OCI-LY3 (cell line): ENCODE measurements around the gene TESMIN.

Experiments
- H2AFZ ChIP-seq: fragments of 200-600, 300-600 bp; shearing (Covaris generic); 2 replicates; pipeline ENCODE4 v1.6.0; 2014; ENCODE audit warnings: antibody characterized with exemption, low read depth, low read length
- H3K27ac ChIP-seq: fragments of 200-600, 300-600 bp; sonication (generic); 2 replicates; pipeline ENCODE4 v1.5.1; 2014; ENCODE audit warnings: mild to moderate bottlenecking, low read length, moderate library complexity, mixed read lengths
- H3K27me3 ChIP-seq: fragments of 200-600, 300-600 bp; sonication (generic); 2 replicates; pipeline ENCODE4 v1.6.1; 2014; ENCODE audit warnings: low read depth, low read length, mixed read lengths
- H3K36me3 ChIP-seq: fragments of 200-600, 300-600 bp; sonication (generic); replicated peaks from 2 replicates; pipeline ENCODE3; 2014; ENCODE audit warnings: low read depth, low read length, mixed read lengths
- H3K4me1 ChIP-seq: fragments of 300-600, 200-600 bp; sonication (generic); 2 replicates; pipeline ENCODE4 v1.6.1; 2014; ENCODE audit warnings: low read length, mixed read lengths
- H3K4me2 ChIP-seq: fragments of 200-600, 300-600 bp; sonication (generic); 2 replicates; pipeline ENCODE4 v1.6.1; 2014; ENCODE audit warnings: low read length, mixed read lengths
- H3K4me3 ChIP-seq: fragments of 300-600, 200-600 bp; sonication (generic); 2 replicates; pipeline ENCODE4 v1.5.1; 2014; ENCODE audit warnings: antibody characterized with exemption, mild to moderate bottlenecking, low read length, moderate library complexity
- H3K79me2 ChIP-seq: fragments of 300-600, 200-600 bp; shearing (Covaris generic); 2 replicates; pipeline ENCODE4 v1.6.1; 2014; ENCODE audit warnings: mild to moderate bottlenecking, low read length, mixed read lengths
- H3K9ac ChIP-seq: fragments of 300-600, 200-600 bp; shearing (Covaris generic); 2 replicates; pipeline ENCODE4 v1.6.0; 2014; ENCODE audit warnings: mild to moderate bottlenecking, low read length, moderate library complexity
- H3K9me3 ChIP-seq: fragments of 200-600, 300-600 bp; shearing (Covaris generic); 2 replicates; pipeline ENCODE4 v1.6.1; 2014; ENCODE audit warnings: low read length, mixed read lengths; ENCODE audit not compliant: insufficient read depth
- H4K20me1 ChIP-seq: fragments of 200-600, 300-600 bp; sonication (generic); 2 replicates; pipeline ENCODE4 v1.6.1; 2016; ENCODE audit warnings: low read length, mixed read lengths; ENCODE audit not compliant: insufficient read depth
- CTCF ChIP-seq: fragments of 200-600, 300-600 bp; sonication (generic); IDR thresholded peaks from 2 replicates; pipeline ENCODE4 v1.5.1; 2014; ENCODE audit warnings: antibody characterized with exemption, low read length, low read depth
- EZH2phosphoT487 ChIP-seq: fragments of 200-600 bp; shearing (Covaris generic); IDR thresholded peaks from 2 replicates; pipeline ENCODE4 v1.6.1; 2018; ENCODE audit warnings: antibody characterized with exemption, mixed run types, low read depth

The TESMIN gene

DNA sequence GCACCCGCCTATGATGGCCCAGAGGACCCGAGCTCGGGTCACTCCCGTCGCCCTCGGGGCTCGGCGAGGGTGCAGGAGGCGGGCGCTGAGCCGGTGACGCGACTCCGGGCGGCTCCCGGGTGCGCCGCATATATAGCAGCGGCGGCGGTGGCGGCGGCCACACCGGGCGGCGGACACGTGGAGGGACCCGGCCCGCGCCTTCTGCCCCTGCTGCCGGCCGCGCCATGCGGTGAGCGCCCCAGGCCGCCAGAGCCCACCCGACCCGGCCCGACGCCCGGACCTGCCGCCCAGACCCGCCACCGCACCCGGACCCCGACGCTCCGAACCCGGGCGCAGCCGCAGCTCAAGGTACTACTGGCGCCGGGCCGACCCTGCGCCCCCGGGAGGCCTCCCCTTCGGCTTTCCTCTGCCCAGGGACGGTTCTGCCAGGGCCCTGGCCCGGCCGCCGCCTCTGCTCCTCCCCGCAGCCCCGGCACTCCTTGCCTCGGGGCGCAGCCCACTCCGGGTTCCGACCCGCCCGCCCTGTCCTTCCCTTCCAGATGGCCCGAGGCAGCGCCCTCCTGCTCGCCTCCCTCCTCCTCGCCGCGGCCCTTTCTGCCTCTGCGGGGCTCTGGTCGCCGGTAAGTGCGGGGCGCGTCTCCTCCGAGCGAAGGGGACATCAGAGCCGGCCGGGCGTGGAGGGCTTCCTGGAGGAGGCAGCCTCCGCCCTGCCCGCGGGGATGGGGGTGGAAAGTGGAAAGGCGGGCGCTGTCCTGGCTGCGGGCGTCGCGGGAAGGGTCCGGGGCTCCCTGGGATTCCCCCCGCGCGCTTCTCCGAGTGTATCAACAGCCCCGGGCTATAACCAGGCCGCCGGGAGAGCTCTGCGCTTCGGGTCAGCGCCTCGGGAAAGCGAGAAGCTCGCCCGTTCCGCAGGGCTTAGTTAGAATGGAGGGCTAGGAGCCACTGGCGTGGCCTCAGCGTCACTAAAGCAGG is 66.6 kb downstream of the TESMIN start, which contains the start of gene GAL:
GAL (plus strand) TSS at position 160 of the 972 bp plus-strand sequence; CDS start at position 540, 380 bp downstream.
- Histone ChIP-seq H3K4me3 (no peak within 1 kb of the TSS), H3K27ac (no peak within 1 kb of the TSS), H3K9me3 (no peaks in the 10 kb centered on the region), H3K36me3 (no peaks in the 10 kb centered on the region), H3K9ac (no peak within 1 kb of the TSS), H3K4me2 (no peak within 1 kb of the TSS), H3K79me2 (no peaks in the 10 kb centered on the region), H3K27me3 (peaks cover 17% of the 10 kb centered on the region; the same call in 1 of the 2 replicates), H2AFZ (no peak within 1 kb of the TSS), H4K20me1 (no peaks in the 10 kb centered on the region), H3K4me1 (no peaks in the 10 kb centered on the region)
- TF ChIP-seq CTCF (no peak), EZH2phosphoT487 (no peak)

GRCh38 chr11:68683536-68684384 is 67.6 kb downstream of the TESMIN start:
- Histone ChIP-seq H3K4me1 (no peaks in the 10 kb centered on the region), H3K9me3 (no peaks in the 10 kb centered on the region), H3K9ac (no peak overlapping the region), H3K4me3 (no peak overlapping the region), H2AFZ (no peak overlapping the region), H4K20me1 (no peaks in the 10 kb centered on the region), H3K4me2 (no peak overlapping the region), H3K79me2 (no peaks in the 10 kb centered on the region), H3K27me3 (peaks cover 9% of the 10 kb centered on the region; the same call in 1 of the 2 replicates), H3K27ac (no peak overlapping the region), H3K36me3 (no peaks in the 10 kb centered on the region)
- no peak for TF ChIP-seq EZH2phosphoT487

- Histone ChIP-seq H3K9ac (no peak overlapping the region), H3K4me2 (no peak overlapping the region), H3K9me3 (no peaks in the 10 kb centered on the region), H3K79me2 (no peaks in the 10 kb centered on the region), H3K27me3 (0 out of 2 replicates have a peak, but pooled peaks cover 6% of the 10 kb centered on the region), H3K27ac (no peak overlapping the region), H3K36me3 (no peaks in the 10 kb centered on the region), H4K20me1 (no peaks in the 10 kb centered on the region), H3K4me1 (no peaks in the 10 kb centered on the region), H2AFZ (no peak overlapping the region), H3K4me3 (no peak overlapping the region)
- TF ChIP-seq EZH2phosphoT487 (no peak), CTCF (no peak)
Observed at GRCh38 chr11:68683121-68683520, 68.2 kb downstream of the TESMIN start.

GRCh38 chr11:68682531-68682961 is 68.8 kb downstream of the TESMIN start:
- no peak overlapping the region for H3K27ac ChIP-seq
- H4K20me1 ChIP-seq, result no peaks in the 10 kb centered on the region
- H3K4me1 ChIP-seq, result no peaks in the 10 kb centered on the region
- H3K79me2 ChIP-seq, result no peaks in the 10 kb centered on the region
- no peaks in the 10 kb centered on the region for H3K36me3 ChIP-seq
- no peak overlapping the region for H3K4me2 ChIP-seq
- H3K9ac ChIP-seq, result no peak overlapping the region
- TF ChIP-seq CTCF (no peak), EZH2phosphoT487 (no peak)
- H3K4me3 ChIP-seq, result no peak overlapping the region
- H3K9me3 ChIP-seq, result no peaks in the 10 kb centered on the region
- no peak overlapping the region for H2AFZ ChIP-seq
- H3K27me3 ChIP-seq, result 0 out of 2 replicates have a peak, but pooled peaks cover 6% of the 10 kb centered on the region
